ENCODE data around the gene PDE1C.

Gene PDE1C

DNA sequence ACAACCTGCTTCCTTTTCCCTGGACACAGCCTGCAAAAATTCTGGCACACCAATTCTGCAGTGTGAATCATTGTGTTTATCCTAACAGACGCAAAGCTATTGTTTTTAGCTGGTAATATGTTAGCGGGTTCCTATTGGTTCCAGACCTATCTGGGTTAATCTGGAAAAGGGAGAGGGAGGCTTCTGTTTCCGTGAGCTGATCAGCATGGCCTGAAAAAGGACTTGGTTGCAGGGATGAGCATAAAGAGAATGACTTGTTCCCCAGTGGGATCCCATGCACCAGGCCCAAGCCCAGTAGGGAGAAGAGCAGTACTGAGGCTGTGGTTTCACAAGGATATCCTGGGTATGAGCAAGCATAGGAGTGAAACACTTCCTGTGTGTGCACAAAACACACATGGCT is 78.4 kb downstream of the PDE1C start:
- DNase-seq (ENCODE audit: low read depth, low spot score): no peak

DNA sequence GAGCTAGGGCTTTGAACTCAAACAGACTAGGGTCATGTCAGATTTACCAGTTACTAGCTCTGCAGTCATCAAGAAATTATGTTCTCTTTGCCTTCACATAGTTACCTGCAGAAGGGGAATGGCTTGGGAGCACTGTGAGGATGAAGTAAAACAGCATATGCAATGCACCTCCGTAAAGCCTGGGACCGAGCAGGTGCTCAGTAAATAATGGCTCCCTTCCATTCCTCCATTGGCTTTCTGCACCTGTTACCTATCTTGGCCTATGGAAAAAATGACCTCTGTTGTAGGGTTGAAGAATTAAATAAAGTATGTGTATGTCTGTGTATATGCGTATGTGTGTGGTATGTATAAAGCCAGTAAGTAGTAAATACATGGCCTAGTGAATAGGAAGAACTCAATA is 78.8 kb downstream of the PDE1C start:
- no peak for DNase-seq (ENCODE audit: low read depth, low spot score)

DNA sequence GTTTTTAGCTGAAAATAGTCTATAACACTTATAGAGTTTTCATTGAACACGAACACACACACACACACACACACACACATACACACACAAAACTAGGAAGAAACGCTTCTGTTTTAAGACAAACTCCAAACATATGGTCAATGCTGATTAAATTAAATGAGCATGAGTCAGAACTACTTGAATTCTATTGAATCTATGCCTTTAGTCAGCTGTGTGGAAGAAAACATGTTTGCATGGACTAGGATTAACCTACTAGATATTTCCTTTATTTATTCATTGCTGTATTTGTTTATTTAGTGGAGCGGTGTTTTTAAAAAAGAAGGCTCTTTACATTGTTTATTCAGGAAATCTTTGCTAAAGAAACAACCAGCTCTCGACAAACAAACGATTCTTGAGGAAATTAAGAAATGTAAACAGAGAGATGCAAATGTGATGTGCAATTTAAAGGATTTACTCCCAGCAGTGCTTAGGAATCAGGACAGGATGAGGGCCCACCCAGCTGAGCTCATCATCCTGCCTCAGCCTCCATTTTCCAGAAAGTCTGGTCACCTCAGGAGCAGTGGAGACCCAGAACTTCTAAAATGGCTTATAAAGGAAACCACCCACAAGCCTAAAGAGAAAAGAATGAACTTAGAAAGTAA is 83.2 kb downstream of the PDE1C start:
- DNase-seq (ENCODE audit: low read depth, low spot score): no peak

DNA sequence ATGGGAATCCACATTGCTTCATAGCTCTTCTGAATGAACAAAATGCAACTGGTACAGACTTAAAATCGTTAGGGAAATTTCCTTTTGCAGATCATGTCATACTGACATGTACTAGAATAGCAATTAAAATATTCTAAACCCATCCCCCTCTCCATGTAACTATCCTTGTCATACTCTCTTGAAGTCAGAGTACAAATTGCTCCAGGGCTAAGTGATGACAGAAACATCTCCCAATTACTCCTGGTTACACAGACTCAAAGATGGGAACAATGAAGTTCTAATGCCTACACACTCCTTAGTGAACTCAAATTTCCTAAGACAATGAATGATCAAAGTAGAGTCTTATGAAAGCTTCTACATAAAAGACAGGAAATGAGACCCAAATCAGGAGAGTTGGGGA is 87.2 kb downstream of the PDE1C start:
- no peak for DNase-seq (ENCODE audit: low read depth, low spot score)

DNA sequence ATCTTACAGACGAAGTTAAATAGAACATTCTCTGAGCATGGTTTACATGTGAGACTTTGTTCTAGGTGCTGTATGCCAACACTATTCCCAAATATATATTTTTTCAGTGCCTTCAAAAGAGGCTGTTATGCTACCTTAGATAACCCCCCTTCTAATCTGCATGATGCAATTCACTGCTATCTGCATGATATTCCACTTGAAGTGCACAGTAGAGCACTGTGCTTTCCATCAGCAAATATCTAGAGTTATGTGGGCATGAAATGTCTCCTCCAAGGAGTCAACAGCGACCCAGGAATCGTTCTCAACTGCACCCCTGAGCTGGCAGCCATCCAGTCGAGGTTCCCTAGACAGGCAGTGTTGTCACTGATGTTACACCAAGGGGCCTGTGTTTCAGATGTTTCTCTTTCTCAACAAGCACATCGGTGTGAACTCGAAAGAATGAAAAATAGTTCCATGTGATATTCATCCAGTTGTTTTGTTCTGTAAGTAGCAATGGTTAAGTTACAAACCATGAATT is 88.3 kb downstream of the PDE1C start:
- DNase-seq (ENCODE audit: low read depth, low spot score): no peak

DNA sequence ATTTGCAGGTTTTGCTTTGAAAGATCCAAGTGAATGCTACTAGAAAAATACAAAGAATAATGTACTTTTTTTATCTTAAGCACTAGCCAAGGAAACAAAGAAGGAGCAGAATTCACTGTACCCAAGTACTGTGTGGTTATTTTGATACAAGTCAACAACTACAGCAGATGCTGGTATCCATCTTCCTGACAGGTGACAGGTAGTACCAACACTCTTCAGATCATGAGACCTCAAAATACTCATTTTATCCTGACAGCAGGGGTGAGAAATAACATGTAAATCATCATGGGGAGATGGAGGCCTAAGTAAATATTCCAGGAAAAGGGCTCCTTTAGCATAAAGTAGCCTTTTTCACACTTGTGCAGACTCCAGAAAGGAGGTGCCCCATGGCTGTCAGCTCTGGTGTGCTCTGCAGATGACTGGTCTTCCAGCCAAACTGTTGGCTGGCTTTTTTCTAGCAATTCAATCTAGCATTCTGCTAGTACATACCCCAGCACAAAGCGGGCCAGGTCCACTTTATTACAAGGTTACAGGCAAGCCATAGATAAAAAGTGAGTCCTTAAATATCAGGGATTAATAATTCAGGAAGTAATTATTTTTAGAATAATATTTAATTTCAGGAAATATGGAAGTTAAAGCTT is 90.4 kb downstream of the PDE1C start:
- no peak for DNase-seq (ENCODE audit: low read depth, low spot score)

DNA sequence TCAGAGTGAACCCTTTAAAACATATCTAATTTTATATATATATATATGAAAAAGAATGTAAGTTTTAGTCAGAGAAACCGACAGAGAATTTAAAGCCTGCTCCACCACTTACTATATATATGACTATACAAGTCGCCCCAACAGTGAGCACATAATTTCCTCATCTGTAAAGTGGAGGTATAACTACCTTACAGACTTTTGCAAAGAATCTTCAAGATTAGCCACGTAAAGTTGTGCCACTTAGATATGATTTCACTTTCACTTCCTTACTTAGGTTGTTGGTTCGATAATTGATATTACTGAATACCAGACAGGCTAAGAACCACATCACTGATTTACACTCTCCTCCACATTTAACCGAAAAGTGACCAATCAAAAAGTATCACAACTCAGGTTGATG is 94.7 kb downstream of the PDE1C start:
- no peak for DNase-seq (ENCODE audit: low read depth, low spot score)

DNA sequence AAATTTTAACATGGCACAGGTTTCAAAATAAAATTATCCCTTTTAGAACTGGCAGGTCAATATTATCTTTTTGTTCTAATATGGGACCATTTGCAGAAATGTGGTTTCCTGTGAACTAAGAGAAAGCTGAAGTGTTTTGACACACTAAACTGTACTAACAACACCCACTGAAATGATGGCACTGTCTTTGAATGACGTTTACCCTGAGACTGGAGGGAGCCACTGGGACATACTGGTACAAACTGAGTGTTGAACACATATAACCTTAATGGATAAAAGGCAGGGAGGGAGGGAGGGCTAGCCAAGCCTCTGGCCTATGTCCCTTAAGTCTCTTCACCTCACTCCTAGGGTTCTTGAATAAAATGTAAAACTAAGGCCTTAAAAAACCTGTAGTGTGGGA is 95.9 kb downstream of the PDE1C start:
- DNase-seq (ENCODE audit: low read depth, low spot score): no peak

DNA sequence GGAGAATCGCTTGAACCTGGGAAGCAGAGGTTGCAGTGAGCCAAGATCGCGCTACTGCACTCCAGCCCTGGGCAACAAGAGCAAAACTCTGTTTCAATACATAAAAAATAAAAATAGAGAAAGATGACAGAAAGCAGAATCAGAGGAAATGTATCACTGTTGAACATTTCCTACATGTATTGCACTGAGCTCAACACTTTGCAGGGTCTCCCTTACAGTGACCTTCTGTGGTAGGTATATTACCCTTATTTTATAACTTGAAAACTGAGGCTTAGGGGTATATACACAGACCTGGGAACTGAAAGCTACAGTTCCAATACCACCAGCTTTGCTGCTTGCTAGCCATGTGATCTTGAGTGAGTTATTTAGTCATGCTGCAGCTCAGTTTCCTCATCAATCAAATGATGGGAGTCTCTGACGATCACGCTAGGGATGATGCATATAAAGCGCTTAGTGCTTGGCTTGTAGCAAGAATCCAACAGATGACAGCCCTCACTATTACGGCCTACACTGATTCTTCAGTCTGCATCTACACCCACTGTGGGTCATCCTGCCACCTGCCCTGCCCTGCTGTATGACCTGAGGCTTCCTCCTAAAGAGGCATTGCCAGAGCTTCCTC is 99.0 kb downstream of the PDE1C start:
- no peak for DNase-seq (ENCODE audit: low read depth, low spot score)

DNA sequence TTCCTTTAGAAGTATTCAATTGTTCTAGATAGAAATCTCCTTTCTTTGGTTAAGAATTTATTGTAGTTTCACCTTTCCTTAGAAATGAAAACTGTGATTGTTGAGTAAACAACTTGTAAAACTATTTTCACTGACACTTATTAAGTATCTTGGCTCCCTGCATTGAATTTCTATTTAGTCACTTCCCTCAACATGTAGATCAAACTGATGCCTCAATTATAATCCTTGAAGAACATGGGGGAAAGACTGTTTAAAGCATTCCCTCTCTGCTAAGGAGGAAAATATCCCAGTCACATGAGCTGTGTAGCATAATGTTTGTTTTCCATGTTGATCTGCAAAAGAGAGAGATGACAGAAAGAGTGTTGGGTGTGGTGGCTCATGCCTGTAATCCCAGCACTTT is 99.7 kb downstream of the PDE1C start:
- DNase-seq (ENCODE audit: low read depth, low spot score): no peak

DNA sequence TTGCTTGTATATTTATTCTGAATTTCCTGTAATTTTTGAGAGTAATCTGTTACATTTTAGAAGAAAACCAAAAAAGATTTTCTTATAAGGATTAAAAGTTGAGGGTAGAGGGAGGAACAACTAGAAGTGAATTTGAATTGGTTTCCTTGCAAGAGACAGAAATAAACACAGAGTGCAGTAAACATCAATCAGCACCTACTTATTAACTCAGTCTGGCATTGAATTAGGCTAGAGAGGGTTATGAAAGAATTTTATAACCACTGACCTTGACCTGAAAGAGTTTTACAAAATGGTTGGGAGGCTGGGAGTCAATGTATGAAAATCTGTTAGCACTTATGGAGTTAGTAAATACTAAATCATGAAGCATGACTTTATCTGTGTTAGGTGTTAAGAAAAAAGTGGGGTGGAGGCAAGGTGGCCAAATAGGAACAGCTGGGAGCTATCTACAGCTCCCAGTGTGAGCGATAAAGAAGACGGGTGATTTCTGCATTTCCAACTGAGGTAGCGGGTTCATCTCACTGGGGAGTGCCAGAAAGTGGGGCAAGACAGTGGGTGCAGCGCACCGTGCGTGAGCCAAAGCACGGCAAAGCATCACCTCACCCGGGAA is 106.5 kb downstream of the PDE1C start:
- DNase-seq (ENCODE audit: low read depth, low spot score): no peak

DNA sequence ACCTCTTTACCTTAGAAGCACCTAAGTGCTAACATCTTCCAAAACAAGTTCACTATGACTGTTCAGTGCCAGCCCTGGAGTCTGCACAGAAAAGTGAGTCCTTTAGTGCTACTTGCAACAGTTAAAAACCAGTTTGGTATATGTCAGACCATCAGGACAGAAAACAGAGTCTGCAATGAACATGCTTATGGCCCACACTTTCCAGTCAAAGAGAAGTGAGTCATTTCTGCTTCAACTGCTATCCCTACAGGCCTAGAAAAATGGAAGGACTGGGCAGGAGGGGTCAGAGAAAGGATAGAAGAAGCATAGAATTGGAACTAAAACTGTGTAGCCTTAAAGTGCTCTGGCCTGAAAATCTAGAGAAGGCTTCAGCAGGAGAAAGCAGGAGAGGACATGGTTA is 108.0 kb downstream of the PDE1C start:
- no peak for DNase-seq (ENCODE audit: low read depth, low spot score)

DNA sequence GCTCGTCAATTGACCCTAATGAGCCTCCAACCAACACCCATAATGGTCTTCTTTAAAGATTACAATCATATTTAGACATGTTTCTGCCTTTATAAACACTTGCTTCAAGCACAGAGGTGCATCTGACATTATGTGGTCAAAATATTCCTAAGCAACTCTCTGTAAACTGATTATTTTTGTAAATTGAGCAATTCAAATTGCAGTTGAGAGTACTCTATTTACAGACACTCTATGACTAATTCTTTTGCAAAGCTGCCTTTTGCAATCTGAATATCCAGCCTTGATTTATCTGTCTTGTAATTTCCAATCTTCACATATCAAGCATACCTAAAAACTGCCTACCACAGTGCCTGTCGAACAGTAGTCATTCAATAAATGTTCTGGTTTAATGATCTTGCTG is 112.0 kb downstream of the PDE1C start:
- DNase-seq (ENCODE audit: low read depth, low spot score): no peak

DNA sequence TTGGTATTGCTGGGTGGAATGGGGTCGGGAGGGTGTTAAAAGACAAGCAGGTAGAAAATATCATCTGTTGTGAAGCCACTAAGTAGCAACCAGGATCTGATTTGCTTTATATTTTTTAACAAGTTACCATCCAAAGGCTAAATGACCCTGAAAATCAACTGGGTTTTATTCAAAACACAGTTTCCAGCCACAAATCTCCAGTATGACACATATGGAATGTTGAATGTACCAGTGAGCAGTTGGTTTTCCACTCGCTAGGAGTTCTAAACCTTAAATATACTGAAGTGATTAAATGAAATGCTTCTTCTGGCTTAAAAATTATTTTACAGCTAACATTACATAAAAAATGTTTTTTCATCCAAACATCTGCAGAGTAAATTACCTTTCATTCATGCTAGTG is 112.5 kb downstream of the PDE1C start:
- DNase-seq (ENCODE audit: low read depth, low spot score): no peak

DNA sequence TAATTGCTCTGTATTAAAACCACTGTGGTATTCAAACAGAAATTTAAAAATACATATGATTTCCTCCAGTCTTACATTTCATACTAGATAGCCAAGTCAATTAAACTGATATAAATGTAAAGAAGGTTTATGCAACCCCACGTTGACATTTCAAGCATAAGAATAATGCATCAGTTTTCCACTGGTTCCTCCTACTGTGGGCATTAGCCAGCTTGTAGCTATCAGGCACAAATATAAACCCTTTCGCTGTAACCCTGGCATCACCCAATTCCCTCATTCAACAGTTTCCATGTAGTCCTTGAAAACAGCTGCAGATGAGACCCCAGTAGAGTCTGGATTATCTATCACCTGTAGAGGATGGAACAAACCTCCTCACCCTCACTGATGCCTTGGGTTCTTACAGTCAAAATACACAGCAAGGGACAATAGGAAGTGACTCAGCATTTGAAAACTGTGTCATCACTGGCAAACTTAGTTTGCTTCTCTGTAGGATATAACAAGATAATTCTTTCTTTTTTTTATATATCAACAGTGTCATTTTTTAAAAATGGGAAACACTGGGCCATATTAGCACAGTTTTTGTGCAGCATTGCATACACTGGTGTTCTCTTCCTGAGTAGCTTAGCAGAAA is 113.0 kb downstream of the PDE1C start:
- DNase-seq (ENCODE audit: low read depth, low spot score): no peak

DNA sequence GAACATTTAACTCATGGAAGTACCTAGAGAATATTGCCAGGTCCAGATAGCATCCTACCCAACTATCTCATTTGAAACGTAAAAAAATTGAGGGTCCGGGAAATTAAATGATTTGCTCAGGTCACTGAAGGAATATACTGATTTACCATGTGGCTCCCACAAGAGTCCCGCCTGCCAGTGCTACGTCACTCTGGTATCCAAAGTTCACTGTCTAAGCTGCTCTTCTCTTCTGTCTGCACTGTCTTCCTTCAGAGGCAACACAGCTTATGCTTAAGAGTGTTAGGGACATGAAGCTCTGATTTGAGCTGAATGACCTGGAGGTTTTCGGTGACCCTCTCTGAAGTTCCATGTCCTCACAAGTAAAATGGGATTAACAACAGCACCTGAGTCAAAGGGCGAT is 114.6 kb downstream of the PDE1C start:
- no peak for DNase-seq (ENCODE audit: low read depth, low spot score)

DNA sequence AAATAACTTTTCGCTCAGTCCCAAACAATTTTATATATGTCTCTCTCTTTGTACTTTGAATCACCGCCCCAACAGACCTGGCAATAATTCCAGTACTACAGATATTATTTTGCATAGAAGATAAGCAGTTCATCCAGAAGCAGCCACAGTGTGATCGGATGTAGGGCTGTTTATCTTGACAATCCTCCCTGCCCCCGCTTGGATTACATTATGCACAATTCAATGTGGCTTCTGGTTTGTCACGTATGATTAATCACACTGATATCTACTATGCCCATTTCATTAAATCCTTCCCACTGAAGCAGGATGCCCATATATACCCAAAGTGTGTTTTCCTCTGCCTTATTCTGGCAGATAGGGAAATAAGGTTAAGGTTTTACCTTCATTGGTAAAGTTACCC is 115.2 kb downstream of the PDE1C start:
- no peak for DNase-seq (ENCODE audit: low read depth, low spot score)

DNA sequence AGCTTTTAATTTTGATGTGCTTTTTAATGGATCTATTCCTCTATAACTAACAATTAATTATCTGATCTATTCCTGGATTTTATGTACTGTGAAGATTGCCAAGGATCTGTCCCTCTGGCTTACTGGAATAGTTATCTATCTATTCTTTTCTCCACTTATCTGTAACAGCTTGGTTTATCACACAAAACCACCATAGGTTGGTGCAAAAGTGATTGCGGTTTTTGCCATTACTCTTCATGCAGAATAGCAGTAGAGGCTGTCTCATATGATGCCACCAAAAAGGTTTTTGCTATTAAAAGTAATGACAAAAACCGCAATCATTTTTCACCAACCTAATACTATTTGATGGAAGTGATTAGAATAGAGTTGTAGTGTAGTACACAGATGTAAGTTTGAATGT is 115.7 kb downstream of the PDE1C start:
- no peak for DNase-seq (ENCODE audit: low read depth, low spot score)

DNA sequence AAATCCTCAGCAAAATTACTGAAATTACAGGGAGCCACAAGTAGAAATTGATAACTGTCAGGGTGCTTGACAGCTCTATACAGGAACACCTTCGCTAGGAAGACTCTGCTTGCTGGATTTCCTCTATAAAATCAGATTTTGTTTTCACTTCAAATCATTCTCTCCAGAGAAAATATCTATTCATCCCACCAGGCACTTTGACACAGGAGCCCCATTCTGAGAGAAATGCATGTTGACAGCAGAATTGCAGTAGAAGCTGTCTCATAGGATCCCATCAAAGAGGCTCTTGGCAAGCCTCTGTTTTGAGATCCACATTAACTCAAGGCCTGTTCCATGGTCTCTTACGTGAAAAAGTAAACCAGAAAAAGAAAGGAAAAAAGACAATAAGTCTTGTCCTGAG is 116.8 kb downstream of the PDE1C start:
- no peak for DNase-seq (ENCODE audit: low read depth, low spot score)

DNA sequence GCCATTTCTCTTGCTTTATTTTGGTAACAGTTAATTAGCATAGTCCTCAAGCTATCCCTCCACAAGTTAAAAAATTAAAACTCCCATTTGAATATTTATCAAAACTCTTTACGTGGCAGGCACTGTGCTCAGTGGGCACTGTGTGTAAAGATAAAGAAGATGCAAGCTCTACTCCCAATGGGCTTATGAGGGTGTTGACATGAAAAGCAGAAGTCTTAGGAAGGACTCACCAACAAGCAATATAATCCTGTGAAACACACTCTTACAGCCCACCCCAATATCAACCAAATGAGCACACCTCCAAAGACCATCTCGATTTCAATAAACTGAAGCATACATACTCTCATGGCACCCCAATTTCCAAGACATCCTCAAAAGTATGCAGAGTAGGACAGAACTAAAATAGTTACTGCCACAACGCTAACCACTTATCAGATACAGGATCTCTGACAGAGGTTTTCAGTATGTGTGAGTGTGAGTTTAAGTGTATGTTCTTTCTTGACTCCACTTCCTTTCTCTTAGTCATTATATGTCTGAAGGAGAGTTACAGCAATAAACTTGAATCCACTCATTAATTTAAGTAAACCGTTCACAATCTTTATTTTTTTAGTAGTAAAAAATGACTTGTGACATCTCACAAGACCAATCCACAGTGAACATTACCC is 120.0 kb downstream of the PDE1C start:
- DNase-seq (ENCODE audit: low read depth, low spot score): no peak

DNA sequence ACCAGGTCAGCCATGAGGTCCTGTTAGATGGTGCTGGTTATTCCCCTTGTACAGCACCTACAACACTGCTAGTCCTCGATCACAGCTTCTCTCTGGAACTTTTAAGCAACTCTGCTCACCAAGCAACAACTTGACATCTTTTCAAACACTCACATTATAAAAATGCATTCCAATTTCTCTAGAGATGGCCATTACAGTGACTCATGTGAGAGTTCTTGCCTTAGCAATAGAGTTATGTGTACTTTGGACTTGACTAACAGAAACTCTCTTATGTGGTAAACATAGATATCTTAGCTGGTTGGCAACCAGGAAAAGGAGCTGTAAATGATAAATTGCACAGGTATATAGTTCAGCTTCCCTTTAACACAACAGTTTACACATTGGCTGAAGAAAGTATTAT is 122.2 kb downstream of the PDE1C start:
- no peak for DNase-seq (ENCODE audit: low read depth, low spot score)

DNA sequence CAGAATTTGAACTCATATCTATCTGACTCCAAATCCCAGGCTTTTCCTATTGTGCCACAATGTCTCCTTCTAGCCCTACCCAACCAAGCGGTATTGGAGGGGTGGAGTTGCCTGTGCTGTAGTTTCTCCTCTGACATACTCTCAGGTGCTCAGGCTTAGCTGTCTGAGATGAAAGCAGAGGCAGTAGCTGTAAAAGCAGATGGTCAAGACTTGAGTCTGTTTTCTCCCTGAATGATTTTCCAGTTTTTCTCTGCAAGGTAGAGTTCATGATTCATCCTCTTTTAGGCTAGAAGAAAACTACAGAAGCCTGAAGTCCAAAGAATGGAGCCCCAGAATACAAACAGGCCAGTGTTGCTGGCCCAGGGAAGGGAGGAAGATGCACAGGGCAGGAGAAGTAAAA is 130.0 kb downstream of the PDE1C start:
- no peak for DNase-seq (ENCODE audit: low read depth, low spot score)
